Osteocyte (in vitro differentiated cells): ENCODE results near the gene MAP3K9. TPM values are rescaled to one million over a fixed set of nuclear protein-coding genes. Genes with fewer than 3 reads are reported as not detected.

Experiments
- DNase-seq: peaks from one replicate; pipeline ENCODE4 v3.0.0; 2021; ENCODE audit warnings: mixed read lengths; ENCODE audit not compliant: unreplicated experiment; ENCODE audit errors: extremely low spot score
- H3K27ac Mint-ChIP-seq: one replicate; pipeline ENCODE4 v1.8.0; 2021; ENCODE audit warnings: mild to moderate bottlenecking, mixed read lengths; ENCODE audit not compliant: unreplicated experiment
- H3K27me3 Mint-ChIP-seq: one replicate; pipeline ENCODE4 v1.8.0; 2021; ENCODE audit warnings: mixed read lengths; ENCODE audit not compliant: unreplicated experiment
- H3K36me3 Mint-ChIP-seq: one replicate; pipeline ENCODE4 v1.8.0; 2021; ENCODE audit warnings: mixed read lengths; ENCODE audit not compliant: unreplicated experiment
- H3K4me1 Mint-ChIP-seq: one replicate; pipeline ENCODE4 v1.8.0; 2021; ENCODE audit warnings: mixed read lengths; ENCODE audit not compliant: unreplicated experiment
- H3K4me3 Mint-ChIP-seq: one replicate; pipeline ENCODE4 v1.8.0; 2021; ENCODE audit warnings: mild to moderate bottlenecking, moderate library complexity, mixed read lengths; ENCODE audit not compliant: unreplicated experiment
- H3K9me3 Mint-ChIP-seq: one replicate; pipeline ENCODE4 v1.8.0; 2021; ENCODE audit warnings: mixed read lengths; ENCODE audit not compliant: unreplicated experiment
- CTCF ChIP-seq: fragments of 200-600 bp; sonication (generic); IDR thresholded peaks from 2 replicates; pipeline ENCODE4 v1.5.0; 2021; ENCODE audit warnings: antibody characterized with exemption, mild to moderate bottlenecking, moderate library complexity
- total RNA-seq: library from RNA; stranded (reverse); gene quantifications from 2 replicates; pipeline ENCODE4 v1.2.1, GENCODE V29; 2021

MAP3K9 gene
- total RNA-seq, 1 donor from 2014 or later, result 1.3 TPM

GRCh38 chr14:70701610-70702009 is 107.7 kb downstream of the MAP3K9 start:
- H3K36me3 Mint-ChIP-seq, result no peaks in the 10 kb centered on the region
- no peaks in the 10 kb centered on the region for H3K9me3 Mint-ChIP-seq
- no peak for DNase-seq
- peaks cover 17% of the 10 kb centered on the region for H3K4me1 Mint-ChIP-seq
- H3K27ac Mint-ChIP-seq, result no peak overlapping the region
- no peak overlapping the region for H3K4me3 Mint-ChIP-seq
- no peak for TF ChIP-seq CTCF
- peaks cover 15% of the 10 kb centered on the region for H3K27me3 Mint-ChIP-seq

- Mint-ChIP-seq H3K27me3 (peaks cover 15% of the 10 kb centered on the region), H3K9me3 (no peaks in the 10 kb centered on the region), H3K4me1 (peaks cover 12% of the 10 kb centered on the region), H3K4me3 (no peak overlapping the region), H3K36me3 (no peaks in the 10 kb centered on the region), H3K27ac (no peak overlapping the region)
- no peak for DNase-seq
- no peak for TF ChIP-seq CTCF
Measured at GRCh38 chr14:70700955-70701585, 108.2 kb downstream of the MAP3K9 start.

GRCh38 chr14:70699646-70700045 is 109.7 kb downstream of the MAP3K9 start:
- Mint-ChIP-seq H3K9me3 (no peaks in the 10 kb centered on the region), H3K27ac (no peak overlapping the region), H3K4me1 (peaks cover 10% of the 10 kb centered on the region), H3K4me3 (no peak overlapping the region), H3K27me3 (peaks cover 7% of the 10 kb centered on the region), H3K36me3 (no peaks in the 10 kb centered on the region)
- DNase-seq, result no peak
- no peak for TF ChIP-seq CTCF

- no peaks in the 10 kb centered on the region for H3K36me3 Mint-ChIP-seq
- TF ChIP-seq CTCF, result no peak
- peaks cover 6% of the 10 kb centered on the region for H3K27me3 Mint-ChIP-seq
- H3K4me1 Mint-ChIP-seq, result peaks cover 10% of the 10 kb centered on the region
- H3K9me3 Mint-ChIP-seq, result no peaks in the 10 kb centered on the region
- no peak for DNase-seq
- peak overlapping the region; percentile 11 for H3K27ac Mint-ChIP-seq
- no peak overlapping the region for H3K4me3 Mint-ChIP-seq
Measured at GRCh38 chr14:70698288-70698687, 111.0 kb downstream of the MAP3K9 start.

- Mint-ChIP-seq H3K9me3 (no peaks in the 10 kb centered on the region), H3K4me1 (peaks cover 10% of the 10 kb centered on the region), H3K27ac (no peak overlapping the region), H3K27me3 (peaks cover 6% of the 10 kb centered on the region), H3K36me3 (no peaks in the 10 kb centered on the region), H3K4me3 (no peak overlapping the region)
- no peak for DNase-seq
- no peak for TF ChIP-seq CTCF
Measured at GRCh38 chr14:70697701-70698100, 111.6 kb downstream of the MAP3K9 start.
